ENCODE results near the gene TGFBR3. TPM values are rescaled to one million over a fixed set of nuclear protein-coding genes. Genes with fewer than 3 reads are reported as not detected.

The TGFBR3 gene
- total and polyA plus RNA-seq, 9 of the 15 experiments (the other 6 are each of a cell fraction or from before 2014, with no cell fraction given) = 3.6 to 32.4 (median 15.6) TPM

DNA sequence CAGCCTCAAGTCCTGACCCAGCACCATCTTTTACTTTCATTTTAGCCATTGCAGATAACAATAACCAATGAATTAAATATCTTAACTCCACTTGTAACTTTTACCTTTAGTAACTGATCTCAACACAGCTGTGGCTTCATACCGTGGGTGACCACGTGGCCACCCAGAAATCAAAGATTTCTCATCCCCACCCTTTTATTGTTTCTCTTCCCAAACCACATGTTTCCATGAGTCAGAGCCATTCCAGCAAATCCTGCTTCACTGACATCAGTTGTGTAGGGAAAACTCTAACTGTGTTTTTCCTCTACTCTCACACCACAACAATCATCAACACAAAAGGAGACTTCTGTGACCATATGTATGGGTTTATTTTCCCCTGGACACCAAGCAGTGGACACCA lies 38.2 kb upstream of the TGFBR3 start:
- TF ChIP-seq RBM15 (IDR thresholded peaks at IDR 0.05; ENCODE audit: insufficient read depth, low read length) (no peak), LEF1 (IDR thresholded peaks at IDR 0.05) (no peak), ZNF354B (CRISPR knock-in tag; IDR thresholded peaks at IDR 0.05) (no peak)
- TF ChIP-seq, protein P1, sequence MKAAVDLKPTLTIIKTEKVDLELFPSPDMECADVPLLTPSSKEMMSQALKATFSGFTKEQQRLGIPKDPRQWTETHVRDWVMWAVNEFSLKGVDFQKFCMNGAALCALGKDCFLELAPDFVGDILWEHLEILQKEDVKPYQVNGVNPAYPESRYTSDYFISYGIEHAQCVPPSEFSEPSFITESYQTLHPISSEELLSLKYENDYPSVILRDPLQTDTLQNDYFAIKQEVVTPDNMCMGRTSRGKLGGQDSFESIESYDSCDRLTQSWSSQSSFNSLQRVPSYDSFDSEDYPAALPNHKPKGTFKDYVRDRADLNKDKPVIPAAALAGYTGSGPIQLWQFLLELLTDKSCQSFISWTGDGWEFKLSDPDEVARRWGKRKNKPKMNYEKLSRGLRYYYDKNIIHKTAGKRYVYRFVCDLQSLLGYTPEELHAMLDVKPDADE (conservative IDR thresholded peaks at IDR 0.05; ENCODE audit: control insufficient read depth, low read depth, low read length) = no peak
- H3K36me3 ChIP-seq (ENCODE audit: control insufficient read depth, insufficient read depth, low read length) = no peaks in the 10 kb centered on the region
- intact Hi-C loops (cut with micrococcal nuclease) (loop anchor here (10.0 kb wide), 2 partner anchors 519 to 759 kb away; partner anchors contain the start of gene HFM1), in situ Hi-C loops (cut with MboI) (no loop called here)
- H3K9me3 ChIP-seq (replicated peaks; ENCODE audit: control insufficient read depth, insufficient read depth, low read depth, low read length) = no peaks in the 10 kb centered on the region
- H3K9me1 ChIP-seq (ENCODE audit: control insufficient read depth, insufficient read depth, low read length) = no peaks in the 10 kb centered on the region
- ChIA-PET POLR2A (no interaction called here), CTCF (ENCODE audit: low intra/inter-chr PET ratio) (no interaction called here)
- no peaks in the 10 kb centered on the region for H3K27me3 ChIP-seq (ENCODE audit: control insufficient read depth in 2 of 2, insufficient read depth in 2 of 2, low read length in 2 of 2)
- no peaks in the 10 kb centered on the region for H3K79me2 ChIP-seq (ENCODE audit: control insufficient read depth, insufficient read depth, low read length)
- no peak overlapping the region; the same call in 1 of the 2 replicates for H3K4me2 ChIP-seq (ENCODE audit: insufficient read depth, low read length)
- DNase-seq (ENCODE audit: extremely low read depth in 1 of 4, low spot score in 3 of 4) = no peak
- no peak overlapping the region for H3K4me3 ChIP-seq
- FAIRE-seq = no peak
- H2AFZ ChIP-seq (ENCODE audit: low read depth, low read length) = peak overlapping the region; percentile 67
- BruUV-seq (replicated peaks) = no TSS peak
- WGBS (ENCODE audit: insufficient coverage, low coverage, missing lambda C conversion rate) = 12% methylated on average over 2 of the region's 2 CpGs
- H3K9ac ChIP-seq (ENCODE audit: insufficient read depth in 1 of 2, low read depth in 2 of 2, low read length in 2 of 2) = no peak overlapping the region
- no peak overlapping the region for H3K27ac ChIP-seq (ENCODE audit: extremely low read depth, low read depth, low read length)
- H4K20me1 ChIP-seq (replicated peaks; ENCODE audit: control insufficient read depth, insufficient read depth, low read length) = no peaks in the 10 kb centered on the region
- no peaks in the 10 kb centered on the region for H3K4me1 ChIP-seq (replicated peaks in 1 of 2; ENCODE audit: control insufficient read depth in 2 of 2, insufficient read depth in 2 of 2, low read length in 2 of 2)
- ATAC-seq = no peak

DNA sequence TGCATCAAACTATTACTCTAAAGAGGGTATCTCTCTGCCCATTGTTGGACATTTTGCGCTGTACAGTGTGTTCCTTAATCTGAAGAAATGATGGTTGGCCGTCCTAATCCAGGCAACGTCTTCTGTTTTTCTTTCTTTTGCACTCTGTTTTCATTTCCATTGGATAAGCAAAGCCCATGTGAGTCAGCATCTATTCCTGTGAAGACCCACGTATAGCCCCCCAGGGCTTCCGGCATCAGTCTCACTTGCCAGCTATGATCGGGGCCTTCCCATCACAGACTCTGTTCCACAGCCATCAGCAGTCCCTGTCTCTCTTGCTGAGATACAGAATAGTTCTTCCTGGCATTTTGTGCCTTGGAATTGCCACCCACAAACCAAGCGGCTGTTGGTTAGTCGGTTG lies 34.0 kb upstream of the TGFBR3 start:
- no peaks in the 10 kb centered on the region for H3K36me3 ChIP-seq (ENCODE audit: control insufficient read depth, insufficient read depth, low read length)
- in situ Hi-C loops (cut with MboI) (no loop called here), intact Hi-C loops (cut with micrococcal nuclease) (loop anchor here (10.0 kb wide), 2 partner anchors 515 to 755 kb away; partner anchors contain the start of gene HFM1)
- no peaks in the 10 kb centered on the region for H4K20me1 ChIP-seq (replicated peaks; ENCODE audit: control insufficient read depth, insufficient read depth, low read length)
- H3K9ac ChIP-seq (ENCODE audit: insufficient read depth in 1 of 2, low read depth in 2 of 2, low read length in 2 of 2) = no peak overlapping the region
- no peak overlapping the region for H3K27ac ChIP-seq (ENCODE audit: extremely low read depth, low read depth, low read length)
- H3K4me1 ChIP-seq (replicated peaks in 1 of 2; ENCODE audit: control insufficient read depth in 2 of 2, insufficient read depth in 2 of 2, low read length in 2 of 2) = peaks cover 0 to 2% of the 10 kb centered on the region in 2 experiments; a peak in 1 of 5 replicates
- POLR2A ChIA-PET = no interaction called here
- no peak overlapping the region for H3K4me2 ChIP-seq (ENCODE audit: insufficient read depth, low read length)
- no peaks in the 10 kb centered on the region for H3K27me3 ChIP-seq (ENCODE audit: control insufficient read depth in 2 of 2, insufficient read depth in 2 of 2, low read length in 2 of 2)
- CTCF ChIA-PET (ENCODE audit: low intra/inter-chr PET ratio) = no interaction called here
- no peak for FAIRE-seq
- no peaks in the 10 kb centered on the region for H3K9me1 ChIP-seq (ENCODE audit: control insufficient read depth, insufficient read depth, low read length)
- no peak for ATAC-seq
- H3K79me2 ChIP-seq (ENCODE audit: control insufficient read depth, insufficient read depth, low read length) = no peaks in the 10 kb centered on the region
- H2AFZ ChIP-seq (ENCODE audit: low read depth, low read length) = no peak overlapping the region
- 67% methylated on average over 7 of the region's 8 CpGs for WGBS (ENCODE audit: insufficient coverage, low coverage, missing lambda C conversion rate)
- BruUV-seq (replicated peaks) = no TSS peak
- DNase-seq (ENCODE audit: extremely low read depth in 1 of 4, low spot score in 3 of 4) = no peak
- H3K9me3 ChIP-seq (replicated peaks; ENCODE audit: control insufficient read depth, insufficient read depth, low read depth, low read length) = no peaks in the 10 kb centered on the region
- H3K4me3 ChIP-seq = no peak overlapping the region
- TF ChIP-seq, protein P2, sequence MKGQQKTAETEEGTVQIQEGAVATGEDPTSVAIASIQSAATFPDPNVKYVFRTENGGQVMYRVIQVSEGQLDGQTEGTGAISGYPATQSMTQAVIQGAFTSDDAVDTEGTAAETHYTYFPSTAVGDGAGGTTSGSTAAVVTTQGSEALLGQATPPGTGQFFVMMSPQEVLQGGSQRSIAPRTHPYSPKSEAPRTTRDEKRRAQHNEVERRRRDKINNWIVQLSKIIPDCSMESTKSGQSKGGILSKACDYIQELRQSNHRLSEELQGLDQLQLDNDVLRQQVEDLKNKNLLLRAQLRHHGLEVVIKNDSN (CRISPR knock-in tag; IDR thresholded peaks at IDR 0.05) = no peak
- TF ChIP-seq, protein P3, sequence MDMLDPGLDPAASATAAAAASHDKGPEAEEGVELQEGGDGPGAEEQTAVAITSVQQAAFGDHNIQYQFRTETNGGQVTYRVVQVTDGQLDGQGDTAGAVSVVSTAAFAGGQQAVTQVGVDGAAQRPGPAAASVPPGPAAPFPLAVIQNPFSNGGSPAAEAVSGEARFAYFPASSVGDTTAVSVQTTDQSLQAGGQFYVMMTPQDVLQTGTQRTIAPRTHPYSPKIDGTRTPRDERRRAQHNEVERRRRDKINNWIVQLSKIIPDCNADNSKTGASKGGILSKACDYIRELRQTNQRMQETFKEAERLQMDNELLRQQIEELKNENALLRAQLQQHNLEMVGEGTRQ (CRISPR knock-in tag; IDR thresholded peaks at IDR 0.05) = no peak
- TF ChIP-seq LCOR (CRISPR knock-in tag; IDR thresholded peaks at IDR 0.05) (no peak), ZNF316 (IDR thresholded peaks at IDR 0.05) (no peak), ZNF644 (tag; IDR thresholded peaks at IDR 0.05; ENCODE audit: low read depth) (no peak), SIRT6 (IDR thresholded peaks at IDR 0.05; ENCODE audit: low read depth, low read length) (no peak), ARID3A (IDR thresholded peaks at IDR 0.05; ENCODE audit: borderline replicate concordance, low read depth, low read length) (no peak), DLX4 (CRISPR knock-in tag; IDR thresholded peaks at IDR 0.05) (no peak)
